ENCODE data around the gene PDSS2. TPM values are rescaled to one million over a fixed set of nuclear protein-coding genes. Genes with fewer than 3 reads are reported as not detected.

The PDSS2 gene
- polyA plus RNA-seq, 1 donor from 2014 or later = 4.6 TPM

DNA sequence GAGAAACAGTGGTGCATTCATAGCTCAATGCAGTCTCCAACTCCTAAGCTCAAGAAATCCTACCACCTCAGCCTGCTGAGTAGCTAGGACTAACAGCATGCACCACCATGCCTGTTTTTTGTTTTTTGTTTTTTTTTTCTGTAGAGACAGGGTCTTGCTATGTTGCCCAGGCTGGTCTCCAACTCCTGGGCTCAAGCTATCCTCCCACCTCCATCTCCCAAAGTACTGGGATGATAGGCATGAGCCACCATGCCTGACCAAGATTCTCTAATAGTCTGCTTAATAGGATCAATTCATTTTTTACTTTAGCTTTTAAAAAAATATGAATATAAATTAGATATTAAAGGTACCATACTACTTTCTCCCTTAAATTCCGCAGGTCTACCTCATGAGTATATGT lies 191.7 kb downstream of the PDSS2 start:
- Histone ChIP-seq H3K27ac (ENCODE audit: low read length) (no peak overlapping the region), H3K9ac (ENCODE audit: low read length) (no peak overlapping the region), H3K4me2 (ENCODE audit: low read length) (no peak overlapping the region), H3F3A (ENCODE audit: insufficient read depth, low read length, poor library complexity, severe bottlenecking) (no peaks in the 10 kb centered on the region), H3K27me3 (ENCODE audit: insufficient read depth, low read depth, low read length) (no peaks in the 10 kb centered on the region), H3K4me3 (ENCODE audit: low read length) (no peak overlapping the region), H3K79me2 (replicated peaks; ENCODE audit: insufficient read depth, low read length) (no peaks in the 10 kb centered on the region), H3K36me3 (ENCODE audit: insufficient read depth, low read length) (no peaks in the 10 kb centered on the region), H2AFZ (ENCODE audit: low read depth, low read length) (no peak overlapping the region), H3K9me3 (ENCODE audit: low read length) (no peaks in the 10 kb centered on the region), H3K9me2 (ENCODE audit: insufficient read depth, low read length) (no peaks in the 10 kb centered on the region), H4K20me1 (ENCODE audit: insufficient read depth) (no peaks in the 10 kb centered on the region)
- TF ChIP-seq RAD21 (conservative IDR thresholded peaks at IDR 0.05) = no peak
- no peak for TF ChIP-seq TAF1 (IDR thresholded peaks at IDR 0.05; ENCODE audit: low read depth)
- TF ChIP-seq POLR2AphosphoS5 (IDR thresholded peaks at IDR 0.05) = no peak
- TF ChIP-seq, protein P1, sequence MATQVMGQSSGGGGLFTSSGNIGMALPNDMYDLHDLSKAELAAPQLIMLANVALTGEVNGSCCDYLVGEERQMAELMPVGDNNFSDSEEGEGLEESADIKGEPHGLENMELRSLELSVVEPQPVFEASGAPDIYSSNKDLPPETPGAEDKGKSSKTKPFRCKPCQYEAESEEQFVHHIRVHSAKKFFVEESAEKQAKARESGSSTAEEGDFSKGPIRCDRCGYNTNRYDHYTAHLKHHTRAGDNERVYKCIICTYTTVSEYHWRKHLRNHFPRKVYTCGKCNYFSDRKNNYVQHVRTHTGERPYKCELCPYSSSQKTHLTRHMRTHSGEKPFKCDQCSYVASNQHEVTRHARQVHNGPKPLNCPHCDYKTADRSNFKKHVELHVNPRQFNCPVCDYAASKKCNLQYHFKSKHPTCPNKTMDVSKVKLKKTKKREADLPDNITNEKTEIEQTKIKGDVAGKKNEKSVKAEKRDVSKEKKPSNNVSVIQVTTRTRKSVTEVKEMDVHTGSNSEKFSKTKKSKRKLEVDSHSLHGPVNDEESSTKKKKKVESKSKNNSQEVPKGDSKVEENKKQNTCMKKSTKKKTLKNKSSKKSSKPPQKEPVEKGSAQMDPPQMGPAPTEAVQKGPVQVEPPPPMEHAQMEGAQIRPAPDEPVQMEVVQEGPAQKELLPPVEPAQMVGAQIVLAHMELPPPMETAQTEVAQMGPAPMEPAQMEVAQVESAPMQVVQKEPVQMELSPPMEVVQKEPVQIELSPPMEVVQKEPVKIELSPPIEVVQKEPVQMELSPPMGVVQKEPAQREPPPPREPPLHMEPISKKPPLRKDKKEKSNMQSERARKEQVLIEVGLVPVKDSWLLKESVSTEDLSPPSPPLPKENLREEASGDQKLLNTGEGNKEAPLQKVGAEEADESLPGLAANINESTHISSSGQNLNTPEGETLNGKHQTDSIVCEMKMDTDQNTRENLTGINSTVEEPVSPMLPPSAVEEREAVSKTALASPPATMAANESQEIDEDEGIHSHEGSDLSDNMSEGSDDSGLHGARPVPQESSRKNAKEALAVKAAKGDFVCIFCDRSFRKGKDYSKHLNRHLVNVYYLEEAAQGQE (IDR thresholded peaks at IDR 0.05; ENCODE audit: borderline replicate concordance) = no peak
- TF ChIP-seq, protein P2, sequence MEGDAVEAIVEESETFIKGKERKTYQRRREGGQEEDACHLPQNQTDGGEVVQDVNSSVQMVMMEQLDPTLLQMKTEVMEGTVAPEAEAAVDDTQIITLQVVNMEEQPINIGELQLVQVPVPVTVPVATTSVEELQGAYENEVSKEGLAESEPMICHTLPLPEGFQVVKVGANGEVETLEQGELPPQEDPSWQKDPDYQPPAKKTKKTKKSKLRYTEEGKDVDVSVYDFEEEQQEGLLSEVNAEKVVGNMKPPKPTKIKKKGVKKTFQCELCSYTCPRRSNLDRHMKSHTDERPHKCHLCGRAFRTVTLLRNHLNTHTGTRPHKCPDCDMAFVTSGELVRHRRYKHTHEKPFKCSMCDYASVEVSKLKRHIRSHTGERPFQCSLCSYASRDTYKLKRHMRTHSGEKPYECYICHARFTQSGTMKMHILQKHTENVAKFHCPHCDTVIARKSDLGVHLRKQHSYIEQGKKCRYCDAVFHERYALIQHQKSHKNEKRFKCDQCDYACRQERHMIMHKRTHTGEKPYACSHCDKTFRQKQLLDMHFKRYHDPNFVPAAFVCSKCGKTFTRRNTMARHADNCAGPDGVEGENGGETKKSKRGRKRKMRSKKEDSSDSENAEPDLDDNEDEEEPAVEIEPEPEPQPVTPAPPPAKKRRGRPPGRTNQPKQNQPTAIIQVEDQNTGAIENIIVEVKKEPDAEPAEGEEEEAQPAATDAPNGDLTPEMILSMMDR (IDR thresholded peaks at IDR 0.05; ENCODE audit: poor library complexity, severe bottlenecking) = no peak
- no peak for TF ChIP-seq MXI1 (conservative IDR thresholded peaks at IDR 0.05; ENCODE audit: poor library complexity, severe bottlenecking)
- TF ChIP-seq EZH2 (IDR thresholded peaks at IDR 0.05; ENCODE audit: borderline replicate concordance, insufficient read depth, low read length, poor library complexity, severe bottlenecking) = no peak
- no peak for TF ChIP-seq EP300 (conservative IDR thresholded peaks at IDR 0.05; ENCODE audit: poor library complexity, severe bottlenecking)
- no peak for TF ChIP-seq SMC3 (conservative IDR thresholded peaks at IDR 0.05; ENCODE audit: poor library complexity)

DNA sequence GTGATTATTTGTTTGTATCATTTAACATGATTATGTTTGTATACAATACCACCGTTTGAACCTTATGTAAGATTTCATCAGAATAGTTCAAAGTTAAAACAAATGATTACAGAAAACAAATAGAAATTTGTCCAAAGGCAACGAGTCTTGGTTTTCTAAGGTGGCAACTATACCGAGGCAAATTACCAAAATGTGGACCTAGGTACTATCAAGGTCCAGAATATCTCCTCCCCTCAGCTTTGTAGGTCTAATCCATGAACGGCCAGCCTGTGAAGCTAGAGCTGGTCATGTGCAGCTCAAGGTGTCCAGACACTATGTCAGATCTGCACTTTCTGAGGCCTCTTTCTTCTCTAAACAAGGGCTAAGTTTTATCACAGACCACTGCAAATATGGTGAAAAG lies 192.4 kb downstream of the PDSS2 start:
- Histone ChIP-seq H3K79me2 (replicated peaks; ENCODE audit: insufficient read depth, low read length) (no peaks in the 10 kb centered on the region), H3K27me3 (ENCODE audit: insufficient read depth, low read depth, low read length) (no peaks in the 10 kb centered on the region), H3K9me2 (ENCODE audit: insufficient read depth, low read length) (no peaks in the 10 kb centered on the region), H3K9ac (ENCODE audit: low read length) (no peak overlapping the region), H3F3A (ENCODE audit: insufficient read depth, low read length, poor library complexity, severe bottlenecking) (no peaks in the 10 kb centered on the region), H3K4me3 (ENCODE audit: low read length) (no peak overlapping the region), H4K20me1 (ENCODE audit: insufficient read depth) (no peaks in the 10 kb centered on the region), H3K9me3 (ENCODE audit: low read length) (no peaks in the 10 kb centered on the region), H3K36me3 (ENCODE audit: insufficient read depth, low read length) (no peaks in the 10 kb centered on the region), H2AFZ (ENCODE audit: low read depth, low read length) (no peak overlapping the region), H3K27ac (ENCODE audit: low read length) (no peak overlapping the region), H3K4me2 (ENCODE audit: low read length) (no peak overlapping the region)
- TF ChIP-seq EP300 (conservative IDR thresholded peaks at IDR 0.05; ENCODE audit: poor library complexity, severe bottlenecking) (no peak), TAF1 (IDR thresholded peaks at IDR 0.05; ENCODE audit: low read depth) (no peak), RAD21 (conservative IDR thresholded peaks at IDR 0.05) (no peak), SMC3 (conservative IDR thresholded peaks at IDR 0.05; ENCODE audit: poor library complexity) (no peak), EZH2 (IDR thresholded peaks at IDR 0.05; ENCODE audit: borderline replicate concordance, insufficient read depth, low read length, poor library complexity, severe bottlenecking) (no peak), MXI1 (conservative IDR thresholded peaks at IDR 0.05; ENCODE audit: poor library complexity, severe bottlenecking) (no peak), POLR2AphosphoS5 (IDR thresholded peaks at IDR 0.05) (no peak)
- TF ChIP-seq, protein P1 (IDR thresholded peaks at IDR 0.05; ENCODE audit: borderline replicate concordance) = no peak
- TF ChIP-seq, protein P2 (IDR thresholded peaks at IDR 0.05; ENCODE audit: poor library complexity, severe bottlenecking) = no peak
